ENCODE data around the gene SLC22A17.

Gene SLC22A17

DNA sequence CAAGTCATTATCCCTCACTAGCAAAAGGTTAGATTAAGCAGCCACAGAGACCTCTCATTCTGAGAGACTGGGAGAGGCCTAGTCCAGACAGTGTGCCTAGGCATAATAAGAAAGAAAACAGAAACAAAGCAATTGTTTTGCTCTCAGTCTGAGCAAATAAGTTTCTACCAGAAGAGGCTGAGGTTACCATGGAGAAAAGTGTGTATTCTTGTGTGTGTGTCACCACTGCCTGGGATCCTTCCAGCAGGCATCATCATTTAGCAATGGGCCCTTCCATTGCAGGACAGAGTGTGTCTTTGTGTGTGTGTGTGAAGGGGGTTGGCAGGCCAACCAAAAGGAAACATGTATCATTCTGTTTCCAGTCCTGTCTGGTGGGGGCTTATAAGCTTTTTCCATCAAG is 8.6 kb upstream of the SLC22A17 start:
- no peak for DNase-seq

DNA sequence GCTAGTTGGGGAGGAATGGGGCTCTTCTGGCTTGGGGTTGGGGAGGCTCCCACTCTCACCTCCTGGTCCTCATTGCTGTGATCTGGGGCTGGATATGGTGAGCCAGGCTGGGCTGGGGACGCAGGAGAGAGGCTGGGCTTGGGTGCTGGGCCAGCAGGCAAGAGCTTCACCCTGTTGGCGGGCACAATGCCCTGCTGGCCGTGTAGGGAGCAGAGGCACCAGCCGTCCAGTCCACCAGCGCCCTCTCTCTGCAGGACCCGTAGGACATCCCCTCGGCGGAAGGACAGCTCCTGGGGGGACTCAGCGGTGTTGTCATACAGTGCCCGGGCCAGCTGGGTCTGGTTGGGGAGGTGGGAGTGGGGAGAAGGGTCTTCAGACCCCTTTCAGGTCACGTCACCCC is 7.8 kb upstream of the SLC22A17 start:
- no peak for DNase-seq

DNA sequence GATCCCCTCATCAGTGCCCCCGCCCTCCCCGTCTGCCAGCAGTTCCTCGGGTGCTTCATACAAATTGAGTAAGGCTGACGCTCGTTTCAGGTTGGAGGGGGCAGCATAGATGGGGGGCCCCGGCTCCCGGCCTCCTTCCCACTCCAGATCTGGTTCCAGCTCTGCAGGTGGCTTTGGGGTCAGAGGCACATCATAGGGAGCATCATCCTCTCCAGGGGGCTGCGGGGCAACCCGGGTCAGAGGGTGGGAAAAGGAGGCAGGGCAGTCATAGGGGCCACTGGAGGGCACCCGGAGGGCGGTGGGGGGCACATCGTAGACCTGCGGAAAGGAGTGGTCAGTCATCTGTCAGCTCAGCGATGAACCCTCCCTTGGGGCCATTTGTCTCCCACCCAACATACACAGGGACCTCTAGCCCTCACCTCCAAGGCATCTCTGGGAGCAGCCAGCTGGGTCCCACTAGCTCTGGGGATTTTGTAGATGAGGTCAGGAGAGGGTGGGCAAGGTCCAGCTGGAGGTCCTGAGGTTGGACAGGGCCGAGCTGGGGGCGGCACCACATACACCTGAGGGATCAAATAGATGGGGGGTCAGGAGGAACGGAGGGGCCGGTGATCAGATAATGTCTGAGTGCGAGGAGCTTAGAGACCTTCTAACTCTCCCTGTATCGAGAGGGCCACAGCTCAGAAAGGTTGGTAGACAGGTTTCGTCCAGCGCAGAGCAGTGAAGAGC is 7.2 kb upstream of the SLC22A17 start:
- no peak for DNase-seq

DNA sequence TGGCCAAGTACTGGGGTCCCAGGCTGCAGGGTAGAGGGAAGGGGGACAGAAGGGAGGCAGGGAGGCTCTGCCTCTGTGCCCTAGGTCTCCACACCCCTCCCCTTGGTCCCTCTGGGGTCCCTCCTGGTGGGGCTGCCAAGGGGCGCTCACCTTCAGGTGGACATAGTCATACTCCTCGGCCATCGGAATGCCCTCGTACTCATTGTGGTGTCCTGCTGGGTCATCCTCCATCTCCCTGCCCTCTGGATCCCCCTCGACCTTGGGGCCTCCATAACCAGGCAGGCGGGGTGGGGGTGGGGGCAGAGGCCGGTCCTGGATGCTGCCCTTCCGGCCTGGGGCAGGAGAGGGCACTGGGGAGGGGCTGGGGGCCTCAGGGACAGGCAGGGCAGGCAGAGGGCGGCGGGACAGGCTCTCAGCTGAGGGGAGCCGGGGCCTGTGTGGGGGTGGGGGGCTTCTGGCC is 6.5 kb upstream of the SLC22A17 start:
- DNase-seq, result no peak

DNA sequence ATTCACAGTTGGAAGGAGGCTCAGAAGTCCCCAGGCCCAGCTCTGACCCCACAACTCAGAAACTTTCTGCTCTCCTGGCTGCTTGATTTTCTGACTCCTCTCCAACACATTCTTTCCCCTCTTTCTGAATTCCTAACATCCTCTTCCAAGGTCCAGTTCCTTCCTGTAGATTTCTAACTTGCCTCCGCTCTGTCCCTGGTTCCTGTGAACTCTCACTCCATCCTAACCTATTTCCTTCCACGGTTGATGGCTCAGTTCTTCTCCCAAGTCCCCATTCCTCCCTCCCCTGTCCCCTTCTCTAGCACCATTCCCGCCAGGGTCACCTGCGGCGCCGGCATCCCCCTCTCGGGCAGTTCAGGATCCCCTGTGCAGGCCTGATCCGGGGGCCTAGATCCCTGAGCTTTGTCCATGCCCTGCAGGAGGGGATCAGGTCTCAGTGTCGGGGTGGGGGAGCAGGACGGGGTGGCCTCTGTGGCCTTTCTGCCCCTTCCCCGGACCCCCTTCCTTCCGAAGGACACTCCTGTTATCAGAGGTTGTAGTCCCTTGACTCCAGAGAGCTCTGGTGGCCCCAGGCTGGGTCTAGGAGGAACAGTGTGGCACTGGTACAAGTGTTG is 6.0 kb upstream of the SLC22A17 start:
- DNase-seq, result no peak

DNA sequence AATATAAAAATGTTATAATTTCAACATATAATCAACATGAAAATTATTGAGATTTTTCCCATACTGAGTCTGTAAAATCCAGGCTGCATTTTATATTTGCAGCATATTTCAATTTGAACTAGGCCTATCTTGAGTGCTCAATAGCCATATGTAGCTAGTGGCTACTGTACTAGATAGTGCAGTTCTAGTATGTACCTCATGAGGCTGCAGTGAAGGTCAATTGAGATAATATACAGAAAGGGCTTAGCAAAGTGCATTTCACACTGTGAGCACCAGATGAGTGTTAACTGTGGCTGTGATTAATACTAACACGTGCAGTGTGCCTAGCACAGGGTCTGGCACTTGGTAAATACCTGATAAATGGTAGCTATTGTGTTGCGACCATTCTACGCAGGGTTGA is 5.4 kb upstream of the SLC22A17 start:
- DNase-seq, result no peak

DNA sequence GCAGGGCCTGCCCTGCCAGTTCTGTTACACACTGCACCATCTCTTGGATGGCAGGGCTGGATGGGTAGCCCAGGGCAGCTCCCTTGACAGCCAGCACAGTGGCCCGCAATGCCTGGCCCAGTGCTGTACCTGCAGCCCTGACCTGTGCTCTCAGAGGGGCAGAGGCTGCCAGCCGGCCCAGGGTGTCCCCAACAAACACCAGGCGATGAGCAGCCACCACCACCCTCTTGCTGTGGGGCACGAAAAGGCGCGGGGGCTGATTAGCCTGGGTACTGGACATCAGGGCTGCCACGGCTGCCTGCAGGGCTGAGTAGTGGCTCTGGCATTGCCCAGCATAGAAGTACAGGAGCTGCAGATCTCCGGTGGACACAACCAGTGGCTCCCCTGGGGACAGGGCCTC is 4.6 kb upstream of the SLC22A17 start:
- DNase-seq, result no peak

DNA sequence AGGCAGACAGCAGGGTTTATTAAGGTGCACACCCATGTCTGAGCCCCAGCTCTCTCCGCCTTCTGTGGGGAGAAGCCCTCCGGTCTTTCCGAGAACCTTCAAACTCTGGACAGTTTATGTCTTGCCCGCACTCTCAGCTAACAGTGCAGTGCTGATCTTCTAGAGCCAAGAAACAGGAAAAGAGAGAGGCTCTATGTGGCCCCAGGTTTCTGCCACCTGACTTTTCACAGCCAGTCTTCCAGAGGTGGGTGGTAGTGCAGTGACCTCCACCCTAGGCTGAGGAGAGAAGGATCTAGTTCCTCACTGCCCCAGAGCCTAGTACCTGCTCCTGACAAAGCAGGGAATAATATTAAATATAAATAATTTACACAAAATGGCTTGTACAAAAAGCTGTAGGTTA is 4.0 kb upstream of the SLC22A17 start:
- DNase-seq, result no peak

DNA sequence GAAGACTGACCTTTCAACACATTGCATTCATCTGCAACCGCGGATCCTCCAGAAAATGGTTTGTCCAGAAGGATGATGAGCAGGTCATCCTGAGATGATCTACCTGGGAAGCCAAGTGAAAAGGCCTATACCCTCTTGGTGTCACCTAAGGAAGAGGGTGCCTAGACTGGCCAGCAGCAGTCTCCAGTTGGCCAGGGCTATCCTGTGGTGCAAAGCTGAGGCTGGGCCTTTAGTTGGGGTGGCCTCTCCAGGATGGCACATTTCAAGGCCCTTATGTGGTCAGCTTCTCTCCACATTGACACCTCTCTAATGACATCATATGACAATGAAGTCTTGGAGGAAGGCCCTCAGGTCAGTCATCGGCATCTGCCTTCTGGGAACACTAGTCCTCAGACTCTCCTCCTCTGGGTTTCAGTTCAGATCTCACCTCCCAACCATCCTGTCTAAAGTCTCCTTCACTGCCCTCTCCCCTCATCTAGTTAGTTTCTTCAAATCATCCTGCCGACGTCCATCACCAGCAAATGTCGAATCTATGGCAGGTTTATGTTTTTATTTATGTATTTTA is 3.3 kb upstream of the SLC22A17 start:
- DNase-seq, result no peak

DNA sequence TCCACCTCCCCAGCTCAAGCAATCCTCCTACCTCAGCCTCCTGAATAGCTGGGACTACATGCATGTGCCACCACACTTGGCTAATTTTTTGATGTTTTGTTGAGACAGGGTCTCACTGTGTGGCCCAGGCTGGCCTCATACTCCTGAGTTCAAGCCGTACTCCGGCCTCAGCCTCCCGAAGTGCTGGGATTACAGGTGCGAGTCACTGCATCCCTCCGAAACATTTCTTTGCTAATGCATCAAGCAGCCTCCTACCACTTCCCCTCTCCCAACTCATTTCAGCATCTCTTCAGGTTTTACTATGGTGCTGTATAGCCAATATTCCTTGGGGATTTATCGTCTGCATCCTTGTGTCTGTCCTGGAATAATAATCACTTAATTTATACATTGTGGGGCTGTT is 2.3 kb upstream of the SLC22A17 start:
- DNase-seq, result no peak

DNA sequence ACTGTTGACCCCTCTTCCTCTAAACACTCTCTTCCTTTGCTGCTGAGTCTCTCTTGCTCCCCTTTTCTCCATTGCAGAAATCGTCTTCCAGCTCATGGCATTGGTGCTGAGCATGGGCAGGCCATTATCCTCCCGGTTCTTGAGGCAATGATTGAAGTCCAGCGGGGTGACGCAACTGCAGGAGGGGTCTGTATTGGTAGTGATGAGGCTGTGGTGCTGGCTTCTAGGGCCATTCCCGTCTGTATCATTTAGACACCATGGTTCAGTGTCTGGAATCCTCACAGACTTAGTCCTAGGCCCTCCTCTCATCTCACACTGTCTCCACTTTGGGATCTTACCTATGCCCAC is 720 bp upstream of the SLC22A17 start:
- DNase-seq, result no peak

DNA sequence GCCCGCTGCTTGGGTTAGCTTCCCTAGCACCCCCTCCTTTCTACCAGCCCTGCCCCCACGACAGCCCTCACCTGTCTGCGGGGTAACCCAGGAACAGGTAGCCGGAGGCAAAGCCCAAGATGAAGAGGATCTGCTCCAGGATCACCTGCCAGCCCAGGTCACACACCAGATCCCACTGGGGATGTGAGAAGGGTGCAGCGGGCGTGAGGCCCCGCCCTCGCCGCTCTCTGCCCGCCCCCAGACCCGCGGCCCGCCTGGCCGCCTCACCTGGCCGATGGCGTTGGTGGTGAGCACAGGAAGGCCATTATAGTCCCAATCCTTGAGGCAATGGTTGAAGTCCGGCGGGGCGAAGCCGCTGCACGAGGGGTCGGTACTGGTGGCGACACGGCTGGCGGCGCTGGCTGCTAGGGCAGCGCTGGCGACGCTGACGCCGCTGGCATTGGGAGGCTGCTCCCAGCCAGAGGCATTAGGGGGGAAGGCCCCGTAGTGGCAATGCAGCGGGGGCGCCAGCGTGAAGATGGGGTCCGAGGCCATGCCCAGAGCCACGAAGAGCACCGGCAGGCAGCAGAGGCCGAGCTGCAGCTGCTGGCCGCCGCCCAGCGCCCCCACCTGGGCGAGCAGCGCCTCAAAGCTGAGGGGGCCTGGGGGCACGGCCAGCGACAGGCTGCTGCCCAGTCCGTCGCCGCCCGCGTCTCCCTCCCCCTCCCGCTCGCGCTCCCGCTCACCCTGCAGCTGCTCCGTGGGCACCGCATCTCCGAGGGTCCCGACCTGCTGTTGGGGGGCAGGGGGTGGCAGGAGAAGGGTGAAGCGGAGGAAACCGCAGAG is 794 bp downstream of the SLC22A17 start:
- no peak for DNase-seq

DNA sequence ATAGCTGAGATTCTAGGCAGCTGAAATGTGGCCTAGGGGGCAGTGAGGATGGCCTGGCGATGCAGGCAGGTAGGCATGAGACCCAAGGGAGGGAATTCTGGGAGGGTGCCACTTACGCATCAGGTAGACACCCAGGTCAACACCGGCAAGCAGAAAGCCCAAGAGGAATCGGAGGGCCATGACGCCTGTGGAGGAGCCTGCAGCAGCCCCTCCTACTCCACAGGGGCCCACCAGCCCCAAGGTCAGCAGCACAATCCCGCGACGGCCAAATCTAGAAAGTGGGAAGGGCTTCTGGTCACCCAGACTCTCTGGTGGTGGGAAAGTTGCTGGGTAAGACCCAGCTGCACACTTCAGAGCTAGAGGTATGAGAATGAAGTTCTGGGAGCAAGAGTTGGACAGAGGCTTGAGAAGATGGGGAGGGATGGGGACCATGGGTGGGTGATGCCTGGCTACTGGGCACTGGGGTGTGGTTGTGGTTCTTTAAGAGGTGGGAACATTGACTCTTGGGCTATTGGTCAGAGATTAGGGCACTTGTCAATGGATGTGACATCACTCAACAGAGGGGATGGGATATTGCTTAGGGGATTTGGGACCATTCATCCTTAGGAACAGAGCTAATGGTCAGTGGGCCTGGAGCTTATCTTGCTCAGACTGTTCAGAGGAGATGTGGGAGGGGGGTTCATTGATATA is 3.4 kb downstream of the SLC22A17 start:
- no peak for DNase-seq

DNA sequence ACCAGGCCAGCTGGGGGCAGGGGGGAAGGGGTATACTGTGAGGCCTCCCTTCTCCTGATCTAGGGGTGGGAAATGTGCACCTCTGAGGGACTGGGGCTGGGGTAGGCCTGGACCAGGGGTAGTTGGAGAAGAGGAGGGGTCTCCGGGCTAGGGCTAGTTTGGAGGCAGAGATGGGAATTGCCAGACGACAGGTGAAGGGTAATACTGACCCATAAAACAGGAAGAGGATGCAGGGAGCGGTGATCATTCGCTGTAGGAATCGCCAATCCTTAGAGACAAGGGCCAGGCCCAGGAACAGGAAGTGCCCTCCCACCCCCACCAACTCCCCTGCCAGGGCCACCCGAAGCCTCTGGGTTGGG is 4.4 kb downstream of the SLC22A17 start:
- DNase-seq, result no peak

DNA sequence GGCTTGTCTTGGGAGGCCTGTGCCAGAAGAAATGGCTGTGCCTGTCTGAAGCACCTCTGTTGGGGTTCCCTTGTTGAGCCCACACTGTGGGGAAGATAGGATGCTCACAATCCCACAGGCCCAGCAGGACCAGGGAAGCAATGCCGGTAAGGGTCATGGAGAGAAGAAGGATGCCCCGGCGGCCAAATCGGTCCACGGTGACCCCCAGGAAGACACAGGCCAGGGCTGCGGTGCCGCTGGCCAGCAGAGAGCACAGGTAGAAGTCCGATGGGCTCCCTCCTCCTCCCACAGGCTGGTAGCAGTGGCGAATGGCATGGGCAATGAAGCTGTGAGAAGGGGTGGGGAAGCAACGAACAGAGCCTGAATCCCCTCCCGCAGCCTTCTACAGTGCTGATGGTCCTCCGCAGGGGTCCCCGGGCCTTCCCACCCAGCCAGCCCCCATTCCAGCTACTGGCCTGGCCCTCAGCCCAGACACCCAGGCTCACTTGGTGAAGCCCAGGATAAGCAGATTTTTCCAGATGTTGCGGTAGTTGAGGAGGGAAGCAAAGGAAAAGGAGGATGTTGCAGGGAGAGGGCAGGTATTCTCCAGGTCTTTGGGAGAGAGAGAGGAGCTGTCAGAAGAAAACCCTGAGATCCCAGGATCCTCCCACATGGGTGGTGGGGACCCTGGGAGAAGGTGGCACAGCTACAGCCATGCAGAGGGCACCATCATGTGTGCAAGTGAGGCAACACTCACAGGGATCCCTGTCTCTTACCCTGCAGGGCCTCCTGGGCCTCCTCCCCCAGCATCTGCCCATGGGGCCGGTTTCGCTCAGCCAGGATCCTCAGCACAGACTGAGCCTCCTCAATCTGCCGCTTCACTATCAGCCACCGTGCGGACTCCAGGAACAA is 5.0 kb downstream of the SLC22A17 start:
- DNase-seq, result no peak

DNA sequence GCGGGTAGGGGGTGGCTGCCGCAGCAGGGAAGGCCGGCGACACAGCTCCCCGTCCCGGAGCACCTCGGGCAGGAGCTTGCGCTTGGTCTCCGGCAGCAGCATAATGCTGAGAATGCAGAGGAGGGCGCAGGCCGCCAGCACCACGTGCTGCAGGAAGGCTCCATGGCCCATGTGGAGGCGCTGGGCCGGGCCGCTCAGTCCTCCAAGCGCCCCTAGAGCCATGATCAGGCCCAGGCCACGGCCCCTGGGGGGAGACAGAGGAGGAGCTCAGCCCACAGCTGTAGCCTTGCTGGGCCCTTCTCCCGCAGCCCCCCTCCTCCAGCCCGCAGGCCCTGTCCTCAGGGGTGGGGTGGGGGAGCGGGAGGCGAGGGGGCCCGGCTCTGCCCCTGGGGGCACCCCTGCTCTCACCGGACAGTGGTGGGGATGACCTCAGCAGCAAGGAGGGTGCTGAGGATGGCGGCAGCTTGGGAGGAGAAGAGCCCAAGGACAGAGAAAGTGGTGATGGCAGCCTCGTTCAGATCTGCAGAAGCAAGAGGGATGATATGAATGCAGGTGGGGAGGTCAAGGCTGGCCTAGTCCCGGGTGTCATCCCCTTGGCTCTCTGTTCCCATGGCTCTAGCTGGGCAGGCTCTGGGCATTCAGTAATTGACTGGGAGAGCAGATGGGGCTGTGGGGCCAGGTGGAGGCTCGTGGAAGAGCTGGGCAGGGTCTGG is 5.8 kb downstream of the SLC22A17 start:
- DNase-seq, result no peak

DNA sequence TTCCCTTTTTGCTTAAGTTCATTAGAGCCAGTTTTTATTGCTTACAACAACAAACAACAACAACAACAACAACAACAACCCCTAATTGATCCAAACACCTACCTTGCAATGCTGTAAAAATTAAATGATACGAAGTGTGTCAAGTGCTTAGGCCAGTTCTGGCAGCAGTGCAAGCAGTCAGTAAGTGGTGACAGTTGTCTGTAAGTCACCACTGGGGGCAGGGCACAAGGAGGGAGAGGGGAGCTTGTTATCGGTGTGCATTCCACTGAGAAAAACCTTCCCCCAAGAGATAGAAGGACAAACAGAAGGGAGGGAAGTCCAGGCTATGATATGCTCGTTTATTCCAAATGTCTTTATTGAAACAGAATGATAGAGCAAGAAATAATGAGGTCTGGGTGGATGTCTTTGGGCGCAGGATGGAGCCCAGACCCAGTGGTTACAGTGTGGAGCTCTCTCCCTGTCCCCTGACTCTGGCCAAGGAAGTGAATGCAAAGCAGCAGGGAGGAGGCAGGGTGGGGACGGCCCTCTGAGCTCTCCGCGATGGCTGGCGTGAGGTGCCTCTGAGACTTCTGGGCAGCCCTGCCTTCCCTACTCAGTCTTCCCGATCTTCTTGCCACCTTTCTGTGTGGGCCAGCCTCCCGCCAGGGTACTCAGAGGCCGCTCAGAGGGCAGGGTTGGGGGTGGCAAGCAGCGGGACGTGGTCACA is 6.5 kb downstream of the SLC22A17 start:
- DNase-seq, result no peak

DNA sequence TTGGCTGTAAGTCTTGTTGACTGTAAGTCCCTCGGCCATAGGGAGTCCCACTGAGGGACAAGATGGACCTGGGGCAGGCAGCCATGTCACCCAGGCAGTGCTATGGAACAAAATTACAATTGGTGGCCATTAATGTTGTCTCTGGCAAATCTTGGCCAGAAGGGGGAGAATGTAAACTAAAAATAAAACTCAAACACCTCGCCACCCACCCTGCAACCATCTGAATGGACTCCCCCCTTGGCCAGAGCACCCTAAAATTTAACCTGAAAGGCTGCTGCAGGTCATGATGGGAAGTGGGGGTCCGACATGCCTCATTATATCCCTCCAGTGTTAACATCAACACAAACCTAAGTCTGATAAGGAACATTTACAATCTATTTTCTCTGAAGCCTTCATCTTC is 8.2 kb downstream of the SLC22A17 start:
- DNase-seq, result no peak

DNA sequence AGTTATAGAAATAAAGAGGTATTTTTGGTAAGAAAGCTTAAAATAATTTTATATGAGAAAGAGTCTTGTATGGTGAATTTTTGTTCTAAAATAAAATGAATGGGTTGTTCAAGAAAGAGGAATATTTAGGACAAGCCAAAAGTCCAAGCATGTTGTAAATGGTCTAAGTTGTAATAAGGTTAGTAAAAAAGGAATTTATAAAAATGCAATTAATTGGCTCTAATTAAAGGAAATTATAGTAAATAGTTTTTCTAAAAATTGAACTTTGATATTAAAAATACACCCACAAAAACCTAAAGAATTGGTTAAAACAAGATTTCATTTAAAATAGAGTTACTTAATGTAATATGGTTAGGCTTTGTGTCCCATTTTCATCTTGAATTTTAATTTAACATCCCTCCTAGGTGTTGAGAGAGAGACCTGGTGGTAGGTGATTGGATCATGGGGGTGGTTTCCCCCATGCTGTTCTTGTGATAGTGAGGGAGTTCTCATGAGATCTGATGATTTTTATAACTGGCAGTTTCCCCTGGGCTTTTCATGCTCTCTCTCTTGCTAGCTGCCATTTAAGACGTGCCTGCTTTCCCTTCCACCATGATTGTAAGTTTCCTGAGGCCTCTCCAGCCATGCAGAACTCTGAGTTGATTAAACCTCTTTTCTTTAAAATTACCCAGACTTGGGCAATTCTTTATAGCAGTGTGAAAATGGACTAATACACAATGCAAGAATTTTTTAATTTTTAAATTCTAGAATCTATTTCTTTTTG is 13.0 kb downstream of the SLC22A17 start:
- DNase-seq, result no peak

DNA sequence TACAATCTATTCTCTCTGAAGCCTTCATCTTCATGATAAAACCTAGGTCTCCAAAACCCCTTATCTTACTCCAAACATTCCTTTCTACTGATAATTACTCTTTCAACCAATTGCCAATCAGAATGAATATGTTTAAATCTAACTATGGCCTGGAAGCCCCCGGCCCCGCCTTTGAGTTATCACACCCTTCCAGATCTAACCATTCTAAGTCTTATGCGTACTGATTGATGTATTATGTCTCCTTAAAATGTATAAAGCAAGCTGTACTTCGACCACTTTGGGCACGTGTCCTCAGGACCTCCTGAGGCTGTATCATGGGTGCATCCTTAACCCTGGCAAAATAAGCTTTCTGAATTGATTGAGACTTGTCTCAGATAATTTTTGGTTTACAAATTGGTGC is 17.1 kb downstream of the SLC22A17 start:
- DNase-seq, result no peak

Measured in NCI-H446 (cell line).